K562 (cell line): Measurements from ENCODE around the gene ELAC1. TPM values are rescaled to one million over a fixed set of nuclear protein-coding genes. Genes with fewer than 3 reads are reported as not detected.

Experiments
- ATAC-seq: fragments of 200-7000 bp; cut with Tn5 transposase; 3 replicates; pipeline ENCODE4 v1.9.1; 2020; ENCODE audit warnings: moderate library complexity
- BruUV-seq: library from RNA; stranded (reverse); fragments of 400-500 nt; replicated peaks from 2 replicates; lab custom pipeline; 2021; lab: Mats Ljungman, UMichigan
- CTCF ChIA-PET: fragments of 300-600 bp; formaldehyde crosslinking; extraction: SDS; loops from one replicate; lab custom pipeline; 2021; ENCODE audit warnings: low intra/inter-chr PET ratio; lab: Yijun Ruan, JAX
- POLR2A ChIA-PET: fragments of 300-600, 350-650 bp; sonication (Branson Sonifier 250); formaldehyde crosslinking; extraction: SDS; loops from one replicate; lab custom pipeline; 2021; ENCODE audit warnings: antibody characterized with exemption, inconsistent platforms; lab: Yijun Ruan, JAX
- DNase-seq, 4 experiments: peaks; one replicate each; pipeline versions ENCODE4 v3.0.0 to v3.0.0-alpha.2; 2011 to 2018; ENCODE audit warnings: low spot score in 3 of 4, mixed read lengths in 3 of 4; ENCODE audit errors: extremely low read depth in 1 of 4
- FAIRE-seq: peaks from 2 replicates; lab custom pipeline; 2011; peaks lifted over from hg19 to GRCh38; lab: Jason Lieb, UNC
- H2AFZ ChIP-seq: 2 replicates; pipeline ENCODE4 v1.6.0; 2011; ENCODE audit warnings: low read depth, low read length, control low read depth, inconsistent platforms
- H3K27ac ChIP-seq: fragments of 200-600 bp; 3 replicates; pipeline ENCODE4 v1.8.0; 2011; ENCODE audit warnings: low read depth, mild to moderate bottlenecking, control low read depth, inconsistent platforms, low read length, moderate library complexity, mixed read lengths; ENCODE audit errors: extremely low read depth
- H3K27me3 ChIP-seq, 2 experiments: fragments of 300-600 bp in 1 of 2; 2 replicates in 1 of 2; 3 replicates in 1 of 2; pipeline versions ENCODE4 v1.6.0 to v1.8.0; 2011; ENCODE audit warnings: inconsistent platforms in 2 of 2, low read length in 2 of 2, mild to moderate bottlenecking in 1 of 2, mixed read lengths in 1 of 2, moderate library complexity in 1 of 2; ENCODE audit not compliant: control insufficient read depth in 2 of 2, insufficient read depth in 2 of 2
- H3K36me3 ChIP-seq: fragments of 300-600 bp; 3 replicates; pipeline ENCODE4 v1.8.0; 2011; ENCODE audit warnings: mild to moderate bottlenecking, low read length, inconsistent platforms; ENCODE audit not compliant: control insufficient read depth, insufficient read depth
- H3K4me1 ChIP-seq, 2 experiments: fragments of 200-600 bp in 1 of 2; replicated peaks in 1 of 2; 2 replicates in 1 of 2; 3 replicates in 1 of 2; pipeline versions ENCODE4 v1.5.1 to v1.8.0; 2011; ENCODE audit warnings: inconsistent platforms in 2 of 2, low read length in 2 of 2, mild to moderate bottlenecking in 1 of 2, mixed read lengths in 1 of 2, moderate library complexity in 1 of 2; ENCODE audit not compliant: control insufficient read depth in 2 of 2, insufficient read depth in 2 of 2
- H3K4me2 ChIP-seq: 2 replicates; pipeline ENCODE4 v1.6.1; 2011; ENCODE audit warnings: low read length, control low read depth, inconsistent platforms, mixed read lengths; ENCODE audit not compliant: insufficient read depth
- H3K4me3 ChIP-seq: fragments of 200-600 bp; sonication (generic), shearing (Covaris generic); 2 replicates; pipeline ENCODE4 v1.5.1; 2016; ENCODE audit warnings: control low read depth, inconsistent platforms
- H3K79me2 ChIP-seq: fragments of 200-600 bp; 3 replicates; pipeline ENCODE4 v1.8.0; 2011; ENCODE audit warnings: low read length, inconsistent platforms; ENCODE audit not compliant: control insufficient read depth, insufficient read depth
- H3K9ac ChIP-seq, 2 experiments: 2 replicates each; pipeline versions ENCODE4 v1.6.0 to v1.6.1; 2011; ENCODE audit warnings: low read depth in 2 of 2, low read length in 2 of 2, control low read depth in 1 of 2, inconsistent platforms in 1 of 2, mild to moderate bottlenecking in 1 of 2, mixed read lengths in 1 of 2; ENCODE audit not compliant: insufficient read depth in 1 of 2
- H3K9me1 ChIP-seq: one replicate; pipeline ENCODE4 v1.6.0; 2011; ENCODE audit warnings: inconsistent platforms, mild to moderate bottlenecking, low read length, moderate library complexity; ENCODE audit not compliant: control insufficient read depth, insufficient read depth
- H3K9me3 ChIP-seq: replicated peaks from 2 replicates; pipeline ENCODE4 v1.5.1; 2011; ENCODE audit warnings: low read depth, low read length, inconsistent platforms; ENCODE audit not compliant: control insufficient read depth, insufficient read depth
- H4K20me1 ChIP-seq: replicated peaks from 2 replicates; pipeline ENCODE4 v1.6.1; 2011; ENCODE audit warnings: low read length, inconsistent platforms, mixed read lengths; ENCODE audit not compliant: control insufficient read depth, insufficient read depth
- ETS2 ChIP-seq: IDR thresholded peaks from 2 replicates; pipeline ENCODE4 v1.6.1; 2016; ENCODE audit warnings: borderline replicate concordance, missing genetic modification characterization, mild to moderate bottlenecking, moderate library complexity, missing compliant biosample characterization; ENCODE audit not compliant: poor library complexity, severe bottlenecking
- FIP1L1 ChIP-seq: fragments of 200-400 bp; formaldehyde crosslinking; IDR thresholded peaks from 2 replicates; pipeline ENCODE4 v1.6.1; 2018; ENCODE audit warnings: mild to moderate bottlenecking, low read depth, low read length; ENCODE audit not compliant: poor library complexity, severe bottlenecking
- PHB2 ChIP-seq: fragments of 450-650 bp; IDR thresholded peaks from 2 replicates; pipeline ENCODE4 v1.6.1; 2017; ENCODE audit warnings: low read depth
- PTRF ChIP-seq: fragments of 450-650 bp; IDR thresholded peaks from 2 replicates; pipeline ENCODE4 v1.6.1; 2016; ENCODE audit warnings: mild to moderate bottlenecking, missing genetic modification characterization, missing compliant biosample characterization
- SMAD2 ChIP-seq: fragments of 150-350 bp; IDR thresholded peaks from 2 replicates; pipeline ENCODE4 v1.6.1; 2014; ENCODE audit warnings: low read depth, mild to moderate bottlenecking, low read length
- ZNF12 ChIP-seq: sonication (generic); formaldehyde crosslinking; IDR thresholded peaks from 2 replicates; pipeline ENCODE4 v1.4.0; 2020; ENCODE audit warnings: mild to moderate bottlenecking, missing genetic modification reagents
- WGBS: fragments of 100-300 bp; shearing (Covaris generic); methylation state at CpG from one replicate; pipeline ENCODE4 v1.1.6; 2016; ENCODE audit warnings: low coverage, mixed read lengths; ENCODE audit not compliant: insufficient coverage; ENCODE audit errors: missing lambda C conversion rate; 5-methylcytosine and 5-hydroxymethylcytosine counted together
- in situ Hi-C: fragments of 300-500 bp; cut with MboI; formaldehyde crosslinking; loops from 4 replicates; pipeline ENCODE4 v1.15.0; 2018; ENCODE audit warnings: inconsistent platforms, mixed read lengths
- intact Hi-C: fragments of 100-400 bp; cut with micrococcal nuclease; formaldehyde crosslinking; loops from 2 replicates; pipeline ENCODE4 v1.14.2; 2022
- polyA plus RNA-seq, 8 experiments: library from polyadenylated mRNA; depleted of rRNA in 4 of 8; stranded (reverse) in 5 of 8; unstranded in 3 of 8; fragments of >200 nt; fragmentation: Nextera tagmentation in 2 of 8; fragmentation: Illumina TruSeq in 1 of 8; extraction: Ambion mirVana in 2 of 8; extraction: Trizol in 1 of 8; gene quantifications; 2 replicates each; pipeline versions ENCODE4 v1.2.1 to v1.2.3, GENCODE V29; 2011 to 2014; ENCODE audit warnings: inconsistent platforms in 1 of 8, missing spikeins in 1 of 8
- total RNA-seq, 7 experiments: library from RNA; depleted of rRNA in 6 of 7; stranded (reverse); fragments of >200 nt in 6 of 7; fragmentation: Illumina TruSeq in 2 of 7; extraction: Trizol in 2 of 7; gene quantifications; 2 replicates each; pipeline versions ENCODE4 v1.2.1 to v1.2.3, GENCODE V29; 2011 to 2021; ENCODE audit warnings: low replicate concordance in 1 of 7
- TF ChIP-seq, protein P1 (sequence below): fragments of 250-450 bp; sonication (Bioruptor Pico); IDR thresholded peaks from 2 replicates; pipeline ENCODE4 v1.5.0; 2020; ENCODE audit warnings: mild to moderate bottlenecking, borderline replicate concordance

ELAC1 gene
- total and polyA plus RNA-seq, 9 of the 15 experiments (the other 6 are each of a cell fraction or from before 2014, with no cell fraction given) = 3.7 to 7.7 (median 4.9) TPM

DNA sequence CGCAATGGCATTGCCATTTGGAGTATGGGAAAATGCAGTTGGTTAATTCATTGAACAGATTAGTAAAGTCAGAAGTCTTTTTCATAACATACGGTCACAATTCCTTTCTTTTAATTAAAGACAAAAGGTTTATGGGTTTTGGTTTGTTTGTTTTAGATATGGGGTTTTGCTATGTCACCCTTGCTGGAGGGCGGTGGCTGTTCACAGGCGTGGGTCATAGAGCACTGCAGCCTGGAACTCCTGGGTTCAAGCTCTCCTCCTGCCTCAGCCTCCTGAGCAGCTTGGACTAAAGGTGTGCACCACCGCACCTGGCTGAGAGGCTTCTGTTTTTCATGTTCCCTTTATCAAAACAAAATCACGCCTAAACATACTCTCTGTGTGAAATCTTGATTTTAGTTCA, 18.7 kb upstream of the ELAC1 start (continued):
- no peak for TF ChIP-seq PTRF (tag)

DNA sequence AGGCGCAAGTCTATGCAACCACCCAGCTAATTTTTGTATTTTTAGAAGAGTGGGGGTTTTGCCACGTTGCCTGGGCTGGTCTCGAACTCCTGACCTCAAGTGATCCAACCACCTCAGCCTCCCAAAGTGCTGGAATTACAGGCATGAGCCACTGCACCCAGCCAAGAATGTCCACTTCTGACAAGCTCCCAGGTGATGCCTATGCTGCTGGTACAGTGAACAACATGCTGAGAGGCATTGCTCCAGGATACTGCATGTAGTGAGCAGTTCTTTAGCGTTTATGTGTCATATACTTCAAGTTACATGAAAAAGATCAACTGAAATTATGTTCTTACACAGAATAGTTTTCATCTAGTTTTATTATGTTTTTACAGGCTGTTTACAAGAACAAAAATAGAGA, 17.2 kb upstream of the ELAC1 start:
- intact Hi-C loops = no loop called here
- Histone ChIP-seq H3K79me2 (no peaks in the 10 kb centered on the region), H3K36me3 (peaks cover 4% of the 10 kb centered on the region; the same call in 2 of the 3 replicates), H3K27ac (no peak overlapping the region), H3K4me1 (no peaks in the 10 kb centered on the region; a peak in 2 of 5 replicates), H3K9me3 (no peaks in the 10 kb centered on the region), H3K4me3 (no peak overlapping the region), H3K9me1 (no peaks in the 10 kb centered on the region), H3K9ac (no peak overlapping the region), H3K27me3 (no peaks in the 10 kb centered on the region), H3K4me2 (no peak overlapping the region), H2AFZ (no peak overlapping the region), H4K20me1 (no peaks in the 10 kb centered on the region)
- ATAC-seq (no peak), FAIRE-seq (no peak), DNase-seq (no peak)
- no TSS peak for BruUV-seq
- 39% methylated on average over 3 of the region's 4 CpGs for WGBS
- ChIA-PET POLR2A (no interaction called here), CTCF (no interaction called here)
- in situ Hi-C loops = no loop called here
- TF ChIP-seq SMAD2 = no peak
- TF ChIP-seq PHB2 = no peak
- no peak for TF ChIP-seq ETS2 (tag)
- no peak for TF ChIP-seq FIP1L1
- TF ChIP-seq, protein P1, sequence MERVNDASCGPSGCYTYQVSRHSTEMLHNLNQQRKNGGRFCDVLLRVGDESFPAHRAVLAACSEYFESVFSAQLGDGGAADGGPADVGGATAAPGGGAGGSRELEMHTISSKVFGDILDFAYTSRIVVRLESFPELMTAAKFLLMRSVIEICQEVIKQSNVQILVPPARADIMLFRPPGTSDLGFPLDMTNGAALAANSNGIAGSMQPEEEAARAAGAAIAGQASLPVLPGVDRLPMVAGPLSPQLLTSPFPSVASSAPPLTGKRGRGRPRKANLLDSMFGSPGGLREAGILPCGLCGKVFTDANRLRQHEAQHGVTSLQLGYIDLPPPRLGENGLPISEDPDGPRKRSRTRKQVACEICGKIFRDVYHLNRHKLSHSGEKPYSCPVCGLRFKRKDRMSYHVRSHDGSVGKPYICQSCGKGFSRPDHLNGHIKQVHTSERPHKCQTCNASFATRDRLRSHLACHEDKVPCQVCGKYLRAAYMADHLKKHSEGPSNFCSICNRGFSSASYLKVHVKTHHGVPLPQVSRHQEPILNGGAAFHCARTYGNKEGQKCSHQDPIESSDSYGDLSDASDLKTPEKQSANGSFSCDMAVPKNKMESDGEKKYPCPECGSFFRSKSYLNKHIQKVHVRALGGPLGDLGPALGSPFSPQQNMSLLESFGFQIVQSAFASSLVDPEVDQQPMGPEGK (CRISPR knock-in tag) = no peak
- TF ChIP-seq ZNF12 (CRISPR knock-in tag) = no peak
